ENCODE results near the gene CLASRP.
A peak's percentile ranks its signal among the peaks of the same experiment; 100 is the strongest.

Gene CLASRP

GRCh38 chr19:45071545-45071938, 32.7 kb downstream of the CLASRP start:
- H3K27me3 ChIP-seq = no peaks in the 10 kb centered on the region
- no peak overlapping the region for H3K4me3 ChIP-seq (ENCODE audit: low read depth in 1 of 2, low read length in 1 of 2)
- H3K9me3 ChIP-seq = no peaks in the 10 kb centered on the region
- peaks cover 64% of the 10 kb centered on the region for H3K36me3 ChIP-seq
- peaks cover 14 to 15% of the 10 kb centered on the region in 2 experiments for H3K4me1 ChIP-seq (ENCODE audit: control insufficient read depth in 1 of 2, insufficient read depth in 1 of 2, low read depth in 1 of 2, low read length in 1 of 2)
- H3K27ac ChIP-seq = no peak overlapping the region
- no peak for TF ChIP-seq CTCF (IDR thresholded peaks at IDR 0.05)

GRCh38 chr19:45071969-45072790, 33.3 kb downstream of the CLASRP start:
- Histone ChIP-seq H3K4me3 (ENCODE audit: low read depth in 1 of 2, low read length in 1 of 2) (no peak overlapping the region), H3K9me3 (no peaks in the 10 kb centered on the region), H3K36me3 (peaks cover 58% of the 10 kb centered on the region), H3K27ac (peak overlapping the region; percentile 8), H3K27me3 (no peaks in the 10 kb centered on the region), H3K4me1 (ENCODE audit: control insufficient read depth in 1 of 2, insufficient read depth in 1 of 2, low read depth in 1 of 2, low read length in 1 of 2) (peaks cover 20 to 21% of the 10 kb centered on the region in 2 experiments)
- TF ChIP-seq CTCF (IDR thresholded peaks at IDR 0.05) = no peak

GRCh38 chr19:45074744-45075300, 36.0 kb downstream of the CLASRP start:
- TF ChIP-seq CTCF (IDR thresholded peaks at IDR 0.05) = no peak
- Histone ChIP-seq H3K9me3 (no peaks in the 10 kb centered on the region), H3K36me3 (peaks cover 32% of the 10 kb centered on the region), H3K27ac (peak overlapping the region; percentile 97), H3K4me1 (ENCODE audit: control insufficient read depth in 1 of 2, insufficient read depth in 1 of 2, low read depth in 1 of 2, low read length in 1 of 2) (peaks cover 39 to 44% of the 10 kb centered on the region in 2 experiments), H3K27me3 (no peaks in the 10 kb centered on the region), H3K4me3 (ENCODE audit: low read depth in 1 of 2, low read length in 1 of 2) (peak overlapping the region; percentile 63 to 85)

- H3K27ac ChIP-seq = peak overlapping the region; percentile 97
- H3K36me3 ChIP-seq = peaks cover 25% of the 10 kb centered on the region
- peaks cover 45 to 50% of the 10 kb centered on the region in 2 experiments for H3K4me1 ChIP-seq (ENCODE audit: control insufficient read depth in 1 of 2, insufficient read depth in 1 of 2, low read depth in 1 of 2, low read length in 1 of 2)
- H3K4me3 ChIP-seq (ENCODE audit: low read depth in 1 of 2, low read length in 1 of 2) = peak overlapping the region; percentile 63 to 85
- H3K9me3 ChIP-seq = no peaks in the 10 kb centered on the region
- TF ChIP-seq CTCF (IDR thresholded peaks at IDR 0.05) = peak; percentile 47
- H3K27me3 ChIP-seq = no peaks in the 10 kb centered on the region
Observed at GRCh38 chr19:45075301-45076028, 36.6 kb downstream of the CLASRP start.

GRCh38 chr19:45076029-45076850, 37.4 kb downstream of the CLASRP start, which contains the start of gene ZNF296:
Gene ZNF296 (minus strand): TSS chr19:45076478. CDS start chr19:45076373, 105 bp downstream.
- Histone ChIP-seq H3K36me3 (peaks cover 17% of the 10 kb centered on the region), H3K4me1 (ENCODE audit: control insufficient read depth in 1 of 2, insufficient read depth in 1 of 2, low read depth in 1 of 2, low read length in 1 of 2) (peaks cover 46 to 50% of the 10 kb centered on the region in 2 experiments), H3K4me3 (ENCODE audit: low read depth in 1 of 2, low read length in 1 of 2) (peak within 1 kb of the TSS; percentile 63 to 85), H3K27me3 (no peaks in the 10 kb centered on the region), H3K9me3 (no peaks in the 10 kb centered on the region), H3K27ac (peak within 1 kb of the TSS; percentile 97)
- no peak for TF ChIP-seq CTCF (IDR thresholded peaks at IDR 0.05)
